Measurements from ENCODE around the gene DIMT1.

Gene DIMT1

GRCh38 chr5:62346748-62347147 is 57.0 kb downstream of the DIMT1 start:
- DNase-seq (ENCODE audit: extremely low read depth, insufficient read length): no peak
- Histone ChIP-seq H3K27me3 (replicated peaks; ENCODE audit: control insufficient read depth, insufficient read depth, low read length) (no peaks in the 10 kb centered on the region), H3K4me3 (replicated peaks; ENCODE audit: low read depth, low read length) (no peak overlapping the region), H3K36me3 (ENCODE audit: control insufficient read depth, insufficient read depth, low read length) (peaks cover 4% of the 10 kb centered on the region)
- no peak for TF ChIP-seq CTCF (IDR thresholded peaks at IDR 0.05; ENCODE audit: insufficient read depth, low read length, poor library complexity, severe bottlenecking)

- no peak for DNase-seq (ENCODE audit: extremely low read depth, insufficient read length)
- Histone ChIP-seq H3K27me3 (replicated peaks; ENCODE audit: control insufficient read depth, insufficient read depth, low read length) (no peaks in the 10 kb centered on the region), H3K36me3 (ENCODE audit: control insufficient read depth, insufficient read depth, low read length) (no peaks in the 10 kb centered on the region; the same call in 1 of the 2 replicates), H3K4me3 (replicated peaks; ENCODE audit: low read depth, low read length) (no peak overlapping the region)
- TF ChIP-seq CTCF (IDR thresholded peaks at IDR 0.05; ENCODE audit: insufficient read depth, low read length, poor library complexity, severe bottlenecking): no peak
Measured at GRCh38 chr5:62343428-62343827, 60.3 kb downstream of the DIMT1 start.

- Histone ChIP-seq H3K36me3 (ENCODE audit: control insufficient read depth, insufficient read depth, low read length) (no peaks in the 10 kb centered on the region), H3K27me3 (replicated peaks; ENCODE audit: control insufficient read depth, insufficient read depth, low read length) (no peaks in the 10 kb centered on the region), H3K4me3 (replicated peaks; ENCODE audit: low read depth, low read length) (no peak overlapping the region)
- no peak for TF ChIP-seq CTCF (IDR thresholded peaks at IDR 0.05; ENCODE audit: insufficient read depth, low read length, poor library complexity, severe bottlenecking)
- DNase-seq (ENCODE audit: extremely low read depth, insufficient read length): no peak
Measured at GRCh38 chr5:62342476-62342837, 61.2 kb downstream of the DIMT1 start.

GRCh38 chr5:62341783-62342475 is 61.8 kb downstream of the DIMT1 start:
- H3K36me3 ChIP-seq (ENCODE audit: control insufficient read depth, insufficient read depth, low read length): no peaks in the 10 kb centered on the region
- no peak for DNase-seq (ENCODE audit: extremely low read depth, insufficient read length)
- TF ChIP-seq CTCF (IDR thresholded peaks at IDR 0.05; ENCODE audit: insufficient read depth, low read length, poor library complexity, severe bottlenecking): no peak
- H3K4me3 ChIP-seq (replicated peaks; ENCODE audit: low read depth, low read length): no peak overlapping the region
- no peaks in the 10 kb centered on the region for H3K27me3 ChIP-seq (replicated peaks; ENCODE audit: control insufficient read depth, insufficient read depth, low read length)

GRCh38 chr5:62340979-62341378 is 62.7 kb downstream of the DIMT1 start:
- Histone ChIP-seq H3K4me3 (replicated peaks; ENCODE audit: low read depth, low read length) (no peak overlapping the region), H3K36me3 (ENCODE audit: control insufficient read depth, insufficient read depth, low read length) (no peaks in the 10 kb centered on the region), H3K27me3 (replicated peaks; ENCODE audit: control insufficient read depth, insufficient read depth, low read length) (no peaks in the 10 kb centered on the region)
- no peak for DNase-seq (ENCODE audit: extremely low read depth, insufficient read length)
- no peak for TF ChIP-seq CTCF (IDR thresholded peaks at IDR 0.05; ENCODE audit: insufficient read depth, low read length, poor library complexity, severe bottlenecking)

GRCh38 chr5:62340392-62340791 is 63.3 kb downstream of the DIMT1 start:
- DNase-seq (ENCODE audit: extremely low read depth, insufficient read length): no peak
- H3K27me3 ChIP-seq (replicated peaks; ENCODE audit: control insufficient read depth, insufficient read depth, low read length): no peaks in the 10 kb centered on the region
- no peak overlapping the region for H3K4me3 ChIP-seq (replicated peaks; ENCODE audit: low read depth, low read length)
- peak; percentile 48 for TF ChIP-seq CTCF (IDR thresholded peaks at IDR 0.05; ENCODE audit: insufficient read depth, low read length, poor library complexity, severe bottlenecking)
- no peaks in the 10 kb centered on the region; the same call in 1 of the 2 replicates for H3K36me3 ChIP-seq (ENCODE audit: control insufficient read depth, insufficient read depth, low read length)

Data from GM06990 (cell line).